IPS-15b (cell line): ENCODE data around the gene GOT2.
"Not testable (repeated sequence)": the region's sequence is repeated elsewhere in the genome, so short reads cannot be mapped to it uniquely, and the experiment has no call there.

Experiments used
- H3K27me3 ChIP-seq: one replicate; pipeline ENCODE4 v1.6.1; 2013; ENCODE audit warnings: low read length; ENCODE audit not compliant: control insufficient read depth, insufficient read depth
- H3K36me3 ChIP-seq: one replicate; pipeline ENCODE4 v1.6.1; 2013; ENCODE audit warnings: low read length; ENCODE audit not compliant: control insufficient read depth, insufficient read depth
- H3K4me1 ChIP-seq: one replicate; pipeline ENCODE4 v1.6.1; 2013; ENCODE audit warnings: mild to moderate bottlenecking, low read length; ENCODE audit not compliant: control insufficient read depth, insufficient read depth
- H3K4me3 ChIP-seq: one replicate; pipeline ENCODE4 v1.5.1; 2013; ENCODE audit warnings: low read depth, low read length
- H3K9ac ChIP-seq: one replicate; pipeline ENCODE4 v1.6.1; 2013; ENCODE audit warnings: low read depth, mild to moderate bottlenecking, low read length
- H3K9me3 ChIP-seq: one replicate; pipeline ENCODE4 v1.6.1; 2013; ENCODE audit warnings: mild to moderate bottlenecking, low read length; ENCODE audit not compliant: control insufficient read depth, insufficient read depth

The GOT2 gene

GRCh38 chr16:58670946-58671583 is 63.1 kb downstream of the GOT2 start:
- peaks cover 17% of the 10 kb centered on the region for H3K36me3 ChIP-seq
- no peak overlapping the region for H3K4me3 ChIP-seq
- no peaks in the 10 kb centered on the region for H3K27me3 ChIP-seq
- H3K9me3 ChIP-seq = no peaks in the 10 kb centered on the region
- no peak overlapping the region for H3K9ac ChIP-seq
- no peaks in the 10 kb centered on the region for H3K4me1 ChIP-seq

- Histone ChIP-seq H3K36me3 (peaks cover 15% of the 10 kb centered on the region), H3K27me3 (no peaks in the 10 kb centered on the region), H3K4me3 (no peak overlapping the region), H3K4me1 (no peaks in the 10 kb centered on the region), H3K9ac (no peak overlapping the region), H3K9me3 (no peaks in the 10 kb centered on the region)
Observed at GRCh38 chr16:58670177-58670576, 63.9 kb downstream of the GOT2 start.

- H3K36me3 ChIP-seq = peaks cover 13% of the 10 kb centered on the region
- H3K9ac ChIP-seq = no peak overlapping the region
- H3K27me3 ChIP-seq = no peaks in the 10 kb centered on the region
- H3K9me3 ChIP-seq = no peaks in the 10 kb centered on the region
- H3K4me1 ChIP-seq = no peaks in the 10 kb centered on the region
- no peak overlapping the region for H3K4me3 ChIP-seq
Observed at GRCh38 chr16:58665200-58665599, 68.9 kb downstream of the GOT2 start.

GRCh38 chr16:58661199-58661830 is 72.8 kb downstream of the GOT2 start:
- Histone ChIP-seq H3K27me3 (no peaks in the 10 kb centered on the region), H3K4me3 (no peak overlapping the region), H3K4me1 (no peaks in the 10 kb centered on the region), H3K9ac (no peak overlapping the region), H3K9me3 (no peaks in the 10 kb centered on the region), H3K36me3 (peaks cover 3% of the 10 kb centered on the region)

GRCh38 chr16:58659911-58660310 is 74.2 kb downstream of the GOT2 start:
- H3K27me3 ChIP-seq, H3K9ac ChIP-seq, H3K4me3 ChIP-seq, H3K9me3 ChIP-seq, H3K36me3 ChIP-seq, H3K4me1 ChIP-seq: not testable (repeated sequence)

- H3K4me1 ChIP-seq = no peaks in the 10 kb centered on the region
- H3K27me3 ChIP-seq = no peaks in the 10 kb centered on the region
Observed at GRCh38 chr16:58658796-58659211, 75.3 kb downstream of the GOT2 start.

More at GRCh38 chr16:58658796-58659211, 75.3 kb downstream of the GOT2 start:
- no peaks in the 10 kb centered on the region for H3K36me3 ChIP-seq
- no peaks in the 10 kb centered on the region for H3K9me3 ChIP-seq
- no peak overlapping the region for H3K9ac ChIP-seq
- no peak overlapping the region for H3K4me3 ChIP-seq
